Measurements from ENCODE around the gene TPBGL.
A peak's percentile ranks its signal among the peaks of the same experiment; 100 is the strongest.

TPBGL gene, protein sequence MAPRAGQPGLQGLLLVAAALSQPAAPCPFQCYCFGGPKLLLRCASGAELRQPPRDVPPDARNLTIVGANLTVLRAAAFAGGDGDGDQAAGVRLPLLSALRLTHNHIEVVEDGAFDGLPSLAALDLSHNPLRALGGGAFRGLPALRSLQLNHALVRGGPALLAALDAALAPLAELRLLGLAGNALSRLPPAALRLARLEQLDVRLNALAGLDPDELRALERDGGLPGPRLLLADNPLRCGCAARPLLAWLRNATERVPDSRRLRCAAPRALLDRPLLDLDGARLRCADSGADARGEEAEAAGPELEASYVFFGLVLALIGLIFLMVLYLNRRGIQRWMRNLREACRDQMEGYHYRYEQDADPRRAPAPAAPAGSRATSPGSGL

DNA sequence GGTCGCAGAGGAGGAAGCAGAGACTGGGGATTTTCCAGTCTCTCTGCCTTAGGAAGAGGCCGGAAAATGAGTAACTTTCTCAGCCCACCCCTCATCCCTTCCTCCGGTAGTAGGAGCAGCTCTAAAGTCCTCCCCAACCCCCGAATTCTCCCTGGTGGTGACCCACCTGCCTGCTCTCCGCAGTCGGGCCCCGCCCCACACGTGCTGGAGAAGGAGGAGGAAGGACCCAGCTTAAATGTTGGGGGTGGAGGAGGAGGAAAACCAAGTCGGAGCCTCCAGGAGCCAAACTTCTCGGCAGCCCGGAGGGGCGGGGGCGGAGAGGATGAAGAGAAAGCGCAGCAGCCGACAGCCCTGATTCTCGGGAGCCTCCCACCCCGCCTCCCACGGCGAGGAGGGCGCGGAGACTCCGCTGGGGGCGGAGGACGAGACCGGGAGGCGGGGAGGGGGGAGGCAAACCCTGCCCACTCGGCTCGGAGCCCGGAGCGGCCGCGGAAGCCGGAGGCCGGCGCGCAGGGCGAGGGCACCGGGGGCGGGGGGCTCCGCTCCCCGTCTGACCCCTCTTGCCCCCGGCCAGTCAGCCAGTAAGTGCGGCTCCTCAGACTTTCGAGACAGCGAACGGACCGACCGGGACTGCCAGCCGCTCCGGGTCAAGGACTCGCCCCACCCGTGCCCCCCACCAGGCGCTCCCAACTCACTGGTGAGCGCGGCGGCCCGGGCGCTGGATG is at the start of gene TPBGL:
TPBGL (plus strand) TSS at position 464 of the 725 bp plus-strand sequence. CDS start 276 bp downstream, outside the sequence.
- DNase-seq: peak; percentile 29

DNA sequence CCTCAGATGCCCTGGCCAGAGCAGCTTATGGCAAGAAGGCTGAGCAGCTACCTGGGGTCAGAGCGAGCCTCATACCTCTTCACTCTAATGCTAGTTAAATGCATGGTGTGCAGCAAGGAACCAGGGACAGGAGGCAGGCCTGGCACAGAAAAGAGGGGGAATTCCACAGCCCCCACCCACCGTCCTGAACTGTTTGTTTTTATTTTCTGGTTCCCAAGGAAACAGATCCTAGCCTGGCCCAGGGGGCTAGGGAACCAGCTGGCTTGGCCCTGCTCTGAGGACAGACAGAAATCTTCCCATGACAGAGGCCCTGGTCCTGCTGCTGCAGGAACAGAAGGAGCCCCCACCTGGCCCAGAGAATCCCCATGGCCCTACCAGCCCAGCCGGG is 49.2 kb upstream of the TPBGL start:
- DNase-seq: no peak

DNA sequence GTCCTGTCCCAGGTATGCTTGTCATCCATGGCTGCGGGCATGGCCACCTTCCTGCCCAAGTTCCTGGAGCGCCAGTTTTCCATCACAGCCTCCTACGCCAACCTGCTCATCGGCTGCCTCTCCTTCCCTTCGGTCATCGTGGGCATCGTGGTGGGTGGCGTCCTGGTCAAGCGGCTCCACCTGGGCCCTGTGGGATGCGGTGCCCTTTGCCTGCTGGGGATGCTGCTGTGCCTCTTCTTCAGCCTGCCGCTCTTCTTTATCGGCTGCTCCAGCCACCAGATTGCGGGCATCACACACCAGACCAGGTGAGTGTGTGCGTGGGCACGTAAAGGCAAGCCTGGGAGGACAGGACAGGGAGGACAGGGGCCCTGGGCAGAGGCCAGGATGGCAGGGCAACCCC is 47.3 kb upstream of the TPBGL start:
- DNase-seq: no peak

DNA sequence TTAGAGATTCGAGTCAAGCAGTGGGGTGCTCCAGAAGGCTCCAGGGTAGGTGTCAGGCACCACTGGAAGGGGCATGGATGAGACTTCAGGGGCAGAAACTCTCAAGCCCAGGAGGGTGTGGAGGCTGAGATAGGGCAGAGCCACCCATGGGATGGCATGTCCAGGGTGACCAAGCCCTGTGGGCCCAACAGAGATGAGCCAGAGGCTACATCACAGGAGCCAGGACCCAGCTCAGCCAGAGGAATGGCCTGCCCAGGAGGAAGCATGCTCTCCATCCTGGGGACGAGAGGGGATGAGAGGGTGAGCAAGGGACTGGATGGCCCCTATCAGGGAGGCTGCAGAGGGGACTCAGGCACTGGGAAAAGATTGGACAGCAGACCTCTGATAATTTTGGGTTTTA is 46.9 kb upstream of the TPBGL start:
- DNase-seq: no peak

DNA sequence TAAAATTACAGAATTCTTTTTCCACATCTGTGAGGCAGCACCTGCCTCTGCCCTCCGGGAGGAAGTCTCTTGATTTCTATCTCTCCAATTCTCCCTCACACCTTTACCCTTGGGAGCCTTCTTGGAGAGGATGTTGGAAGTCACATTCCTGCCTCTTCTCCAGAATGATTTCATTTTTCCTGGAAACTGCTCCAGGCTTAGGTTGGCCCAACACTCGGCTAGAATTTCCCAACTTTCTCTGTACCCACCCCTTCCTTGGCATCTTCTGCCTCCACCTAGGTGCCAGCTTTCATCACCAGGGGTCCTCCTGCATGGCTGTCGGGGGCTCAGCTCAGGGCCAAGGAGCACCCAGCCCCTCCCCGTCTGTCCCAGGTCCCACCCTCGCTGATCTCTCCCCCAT is 46.4 kb upstream of the TPBGL start:
- no peak for DNase-seq

DNA sequence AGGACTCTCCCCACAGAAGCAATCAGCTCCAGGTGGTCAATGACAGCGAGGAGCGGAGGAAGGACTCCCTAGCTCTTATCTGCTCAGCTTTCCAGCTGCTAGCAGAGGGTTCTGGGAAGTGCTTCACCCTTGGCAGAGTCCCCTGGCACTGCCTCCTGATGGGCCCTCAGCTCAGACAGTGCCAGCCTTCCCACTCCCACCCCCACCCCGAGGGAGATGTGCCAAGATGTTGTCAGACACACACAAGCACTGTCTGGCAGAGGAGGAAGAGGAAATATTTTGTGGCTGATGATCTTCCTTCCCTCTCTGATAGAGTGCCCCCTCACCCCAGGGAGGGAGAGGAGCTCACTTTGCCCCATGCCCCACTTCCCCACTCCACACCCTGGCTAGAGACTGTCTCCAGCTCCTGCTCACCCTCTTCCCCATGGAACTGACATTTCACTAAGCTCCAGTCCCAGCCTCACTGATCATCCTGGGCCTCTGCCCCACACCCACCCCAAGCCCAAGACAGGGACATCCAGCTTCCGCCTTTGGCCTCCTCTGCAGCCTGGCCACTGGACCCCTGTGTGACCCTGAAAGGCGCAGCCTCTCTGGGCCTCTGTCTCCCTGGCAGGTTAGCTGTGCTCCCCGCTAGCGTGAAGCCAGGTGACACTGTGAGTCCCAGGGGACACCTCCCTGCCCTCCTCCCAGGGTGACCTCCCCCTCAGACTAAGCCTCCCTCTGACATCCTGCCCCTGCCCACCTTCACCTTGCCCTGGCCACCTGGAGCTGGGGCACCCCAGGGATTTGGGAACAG is 45.2 kb upstream of the TPBGL start:
- DNase-seq: no peak

DNA sequence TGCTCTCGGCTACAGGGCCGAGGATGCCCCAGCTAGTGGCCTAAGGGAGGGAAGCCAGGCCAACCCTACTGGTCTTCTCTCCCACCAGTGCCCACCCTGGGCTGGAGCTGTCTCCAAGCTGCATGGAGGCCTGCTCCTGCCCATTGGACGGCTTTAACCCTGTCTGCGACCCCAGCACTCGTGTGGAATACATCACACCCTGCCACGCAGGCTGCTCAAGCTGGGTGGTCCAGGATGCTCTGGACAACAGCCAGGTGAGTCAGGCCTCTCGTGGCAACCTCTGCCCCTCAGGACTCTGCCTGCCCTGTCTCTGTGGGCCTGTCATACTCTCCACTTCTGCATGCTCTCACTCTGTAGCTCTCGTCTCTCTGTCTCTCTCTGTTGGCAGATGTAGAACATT is 44.1 kb upstream of the TPBGL start:
- DNase-seq: no peak

DNA sequence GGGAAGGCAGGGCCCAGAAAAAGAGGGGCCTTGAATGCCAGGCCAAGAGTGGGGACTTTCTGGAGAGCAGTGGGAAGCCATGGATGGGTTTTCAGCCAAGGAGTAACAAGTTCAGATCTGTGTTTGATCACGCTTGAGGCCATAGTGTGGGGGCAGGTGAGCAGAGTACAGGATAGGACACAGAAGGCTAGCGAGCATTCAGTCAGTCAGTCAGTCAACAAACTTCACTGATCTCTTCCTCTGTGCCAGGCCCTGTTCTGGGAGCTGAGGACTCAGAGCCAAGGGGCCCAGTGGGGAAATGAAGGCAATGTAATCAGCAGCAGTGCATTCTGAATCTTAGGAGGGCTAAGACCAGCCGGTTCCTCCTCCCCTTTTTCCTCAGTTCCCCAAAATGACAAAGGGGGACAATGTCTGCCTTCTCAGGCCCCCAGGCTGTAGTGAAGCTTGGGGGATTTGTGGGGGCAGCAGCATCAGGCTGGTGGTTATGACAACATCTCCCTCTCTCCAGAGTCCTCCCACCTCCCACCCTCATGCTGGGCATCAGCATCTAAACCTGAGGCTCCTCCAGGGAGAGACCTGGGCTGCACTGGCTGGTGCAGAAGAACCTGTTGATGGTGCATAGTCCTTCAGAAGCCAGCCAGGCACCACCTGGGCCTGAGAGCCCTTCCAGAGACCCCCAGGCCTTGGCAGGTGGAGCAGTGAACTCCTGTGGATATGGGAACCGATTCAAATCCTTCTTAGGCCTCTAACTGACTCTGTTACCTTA is 42.9 kb upstream of the TPBGL start:
- no peak for DNase-seq

DNA sequence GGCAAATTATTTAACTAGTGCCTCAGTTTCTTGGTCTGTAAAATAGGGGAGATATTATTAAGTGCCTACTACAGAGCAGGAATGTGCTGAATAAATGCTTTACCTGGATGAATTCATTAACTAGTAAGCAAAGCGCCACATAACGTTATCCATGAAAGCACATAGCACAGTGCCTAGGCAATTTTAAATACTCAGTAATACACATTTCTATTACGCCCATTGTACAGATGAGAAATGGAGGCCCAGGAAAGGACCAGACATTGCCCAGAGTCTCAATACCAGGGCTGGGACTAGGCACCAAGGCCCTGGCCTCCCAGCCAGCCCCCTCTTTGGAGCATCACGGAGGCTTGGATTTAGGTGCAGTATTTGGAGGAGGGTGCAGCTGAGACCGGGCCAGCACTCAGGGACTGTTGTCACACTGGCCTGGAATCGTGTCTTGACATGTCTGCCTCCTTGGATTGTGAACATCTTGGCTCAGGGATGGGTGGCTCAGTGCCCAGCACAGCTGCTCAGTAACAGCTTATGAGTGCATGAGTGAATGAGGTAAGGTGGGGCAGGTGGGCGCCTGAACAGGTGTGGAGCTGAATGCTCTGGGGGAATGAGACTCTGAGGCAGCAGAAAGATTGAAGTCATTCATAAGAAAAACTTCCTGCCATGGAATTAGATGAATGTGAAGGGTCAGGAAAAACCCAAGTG is 42.1 kb upstream of the TPBGL start:
- DNase-seq: no peak

DNA sequence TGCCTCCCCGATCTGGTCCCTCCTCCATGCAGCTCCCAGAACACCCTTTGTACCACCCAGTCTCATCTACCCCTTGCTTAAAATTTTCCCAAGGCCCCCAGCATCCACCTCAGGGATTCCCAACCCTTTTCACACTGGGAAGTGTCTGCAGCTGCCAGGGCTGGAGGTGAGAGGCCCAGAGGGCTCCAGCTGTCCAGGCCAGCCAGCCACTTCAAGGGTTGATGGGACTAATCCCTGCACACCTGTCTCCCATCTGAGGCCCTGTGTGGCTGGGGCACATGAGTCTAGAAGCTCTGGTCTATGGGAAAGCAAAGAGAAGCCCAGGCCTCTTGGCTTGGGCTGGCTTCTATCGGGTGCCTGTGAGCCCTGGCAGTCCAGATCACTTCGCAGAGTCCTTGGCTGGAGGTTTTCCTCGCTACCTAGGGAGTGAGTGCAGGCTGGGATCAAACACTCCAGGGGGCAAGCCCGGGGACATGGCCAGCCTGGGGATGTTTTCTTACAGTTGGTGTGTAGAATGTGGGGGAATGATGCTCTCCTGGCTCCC is 41.1 kb upstream of the TPBGL start:
- no peak for DNase-seq

DNA sequence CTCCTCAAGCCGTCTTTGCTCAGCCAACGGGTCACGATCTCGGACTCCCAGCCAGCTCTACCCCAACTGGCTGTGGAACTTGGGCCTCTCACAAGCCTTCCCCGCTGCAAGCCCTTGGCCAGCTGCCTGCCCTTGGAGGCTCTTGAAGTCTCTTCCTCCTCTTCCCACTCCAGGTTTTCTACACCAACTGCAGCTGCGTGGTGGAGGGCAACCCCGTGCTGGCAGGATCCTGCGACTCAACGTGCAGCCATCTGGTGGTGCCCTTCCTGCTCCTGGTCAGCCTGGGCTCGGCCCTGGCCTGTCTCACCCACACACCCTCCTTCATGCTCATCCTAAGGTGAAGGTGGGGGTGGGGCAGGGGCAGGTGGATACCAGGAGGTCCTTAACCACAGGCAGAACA is 40.5 kb upstream of the TPBGL start:
- no peak for DNase-seq

DNA sequence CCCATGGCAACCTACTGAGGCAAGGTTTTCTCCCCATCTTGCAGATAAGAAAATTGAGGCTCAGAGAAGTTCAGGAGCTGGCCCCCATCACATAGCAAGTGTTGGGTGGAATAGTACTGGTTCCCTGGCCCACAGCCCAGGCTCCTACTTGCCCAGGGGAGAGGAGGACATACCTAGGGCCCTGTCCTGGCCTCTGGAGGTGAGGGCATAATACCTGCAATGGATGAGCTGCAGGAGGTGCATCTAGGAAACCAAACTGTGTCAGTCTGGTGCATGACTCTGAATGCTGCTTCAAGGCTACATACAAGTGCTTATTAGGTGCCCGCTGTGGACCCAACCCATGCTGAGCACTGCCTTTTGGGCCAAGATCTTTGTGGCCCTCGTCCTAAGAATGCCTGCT is 40.0 kb upstream of the TPBGL start:
- no peak for DNase-seq

DNA sequence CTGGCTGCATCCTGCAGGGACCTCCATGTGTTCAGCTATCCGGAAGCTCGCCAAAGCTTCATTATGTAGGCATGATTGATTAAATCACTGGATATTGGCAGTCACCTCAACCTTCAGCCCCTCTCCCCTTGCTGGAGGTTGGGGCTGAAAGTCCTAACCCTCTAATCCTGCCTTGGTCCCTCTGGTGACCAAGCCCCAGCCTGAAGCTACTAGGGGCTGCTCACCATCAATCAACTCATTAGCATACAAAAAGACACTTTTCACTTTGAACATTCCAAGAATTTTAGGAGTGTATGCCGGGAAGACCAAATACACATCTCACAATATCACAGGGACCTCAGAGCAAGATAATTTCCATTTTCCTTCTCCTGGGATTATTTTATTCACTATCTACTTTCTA is 38.8 kb upstream of the TPBGL start:
- no peak for DNase-seq

DNA sequence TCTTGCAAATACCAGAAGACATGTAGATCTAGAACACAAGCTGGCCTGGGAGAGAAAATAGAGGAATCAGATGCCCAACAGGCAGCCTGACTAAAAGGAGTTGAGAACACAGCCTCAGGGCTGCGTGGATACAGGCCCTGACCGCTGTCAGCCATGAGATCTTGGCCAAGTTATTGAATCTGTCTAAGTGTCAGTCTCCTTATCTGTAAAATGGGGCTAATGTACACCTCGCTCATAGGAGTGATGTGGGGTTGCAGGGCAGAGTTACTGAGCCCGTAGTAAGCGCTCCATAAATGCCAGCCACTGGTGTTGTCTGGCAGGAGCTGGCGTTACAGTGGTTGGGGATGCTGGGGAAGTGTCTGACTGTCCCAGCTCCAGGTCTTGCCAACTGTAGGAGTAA is 38.4 kb upstream of the TPBGL start:
- DNase-seq: no peak

DNA sequence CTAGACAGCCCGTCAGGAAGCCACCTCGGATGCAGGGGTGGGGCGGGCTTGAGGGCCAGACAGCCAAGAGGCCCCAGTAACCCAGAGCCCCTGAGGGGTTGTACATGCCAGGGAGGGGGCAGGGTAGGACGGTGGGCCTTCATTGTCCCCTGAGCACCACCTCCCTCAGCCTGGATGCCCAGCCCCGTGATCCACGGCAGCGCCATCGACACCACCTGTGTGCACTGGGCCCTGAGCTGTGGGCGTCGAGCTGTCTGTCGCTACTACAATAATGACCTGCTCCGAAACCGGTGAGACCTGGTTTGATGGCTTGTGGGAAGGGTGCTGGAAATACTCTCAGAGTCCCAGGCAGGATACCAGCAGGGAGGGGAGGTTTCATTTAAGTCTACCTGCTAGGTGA is 37.4 kb upstream of the TPBGL start:
- no peak for DNase-seq

DNA sequence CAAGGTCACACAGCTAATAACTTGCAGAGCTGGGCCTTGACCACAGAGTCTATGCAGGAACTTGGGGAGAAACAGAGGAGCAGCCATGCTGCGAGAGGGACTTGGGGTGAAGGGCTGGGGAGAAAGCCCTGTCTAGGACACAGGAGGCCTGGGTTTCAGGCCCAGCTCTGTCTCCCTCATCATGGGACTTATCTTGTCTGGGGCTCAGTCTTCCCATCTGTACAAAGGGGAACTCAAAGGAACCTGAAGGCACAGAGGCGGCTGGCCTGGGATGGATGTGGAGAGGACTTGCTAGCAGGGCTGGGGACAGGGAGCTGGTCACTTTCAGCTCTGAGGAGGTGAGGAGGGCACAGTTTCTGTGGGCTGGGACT is 36.9 kb upstream of the TPBGL start:
- no peak for DNase-seq

DNA sequence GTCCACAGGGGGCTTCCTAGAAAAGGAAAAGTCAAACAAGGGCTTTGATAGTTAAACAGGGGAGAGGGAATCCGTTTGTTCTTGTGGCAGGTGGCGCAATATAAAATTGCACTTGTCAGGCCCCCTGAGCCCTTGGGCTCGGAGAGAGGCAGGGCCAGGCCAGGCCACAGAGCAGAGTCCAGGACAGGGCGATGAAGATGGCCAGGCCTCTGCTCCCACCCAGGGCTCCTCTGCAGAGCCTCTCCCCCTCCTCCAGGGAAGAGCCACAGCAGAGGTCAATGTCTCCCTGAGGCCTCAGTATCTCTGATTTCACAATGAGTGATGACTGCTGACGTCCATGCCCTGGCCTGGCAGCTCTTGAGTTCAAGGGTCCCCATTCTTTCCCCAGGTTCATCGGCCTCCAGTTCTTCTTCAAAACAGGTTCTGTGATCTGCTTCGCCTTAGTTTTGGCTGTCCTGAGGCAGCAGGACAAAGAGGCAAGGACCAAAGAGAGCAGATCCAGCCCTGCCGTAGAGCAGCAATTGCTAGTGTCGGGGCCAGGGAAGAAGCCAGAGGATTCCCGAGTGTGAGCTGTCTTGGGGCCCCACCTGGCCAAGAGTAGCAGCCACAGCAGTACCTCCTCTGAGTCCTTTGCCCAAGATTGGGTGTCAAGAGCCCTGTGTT is 36.4 kb upstream of the TPBGL start:
- peak; percentile 17 for DNase-seq

DNA sequence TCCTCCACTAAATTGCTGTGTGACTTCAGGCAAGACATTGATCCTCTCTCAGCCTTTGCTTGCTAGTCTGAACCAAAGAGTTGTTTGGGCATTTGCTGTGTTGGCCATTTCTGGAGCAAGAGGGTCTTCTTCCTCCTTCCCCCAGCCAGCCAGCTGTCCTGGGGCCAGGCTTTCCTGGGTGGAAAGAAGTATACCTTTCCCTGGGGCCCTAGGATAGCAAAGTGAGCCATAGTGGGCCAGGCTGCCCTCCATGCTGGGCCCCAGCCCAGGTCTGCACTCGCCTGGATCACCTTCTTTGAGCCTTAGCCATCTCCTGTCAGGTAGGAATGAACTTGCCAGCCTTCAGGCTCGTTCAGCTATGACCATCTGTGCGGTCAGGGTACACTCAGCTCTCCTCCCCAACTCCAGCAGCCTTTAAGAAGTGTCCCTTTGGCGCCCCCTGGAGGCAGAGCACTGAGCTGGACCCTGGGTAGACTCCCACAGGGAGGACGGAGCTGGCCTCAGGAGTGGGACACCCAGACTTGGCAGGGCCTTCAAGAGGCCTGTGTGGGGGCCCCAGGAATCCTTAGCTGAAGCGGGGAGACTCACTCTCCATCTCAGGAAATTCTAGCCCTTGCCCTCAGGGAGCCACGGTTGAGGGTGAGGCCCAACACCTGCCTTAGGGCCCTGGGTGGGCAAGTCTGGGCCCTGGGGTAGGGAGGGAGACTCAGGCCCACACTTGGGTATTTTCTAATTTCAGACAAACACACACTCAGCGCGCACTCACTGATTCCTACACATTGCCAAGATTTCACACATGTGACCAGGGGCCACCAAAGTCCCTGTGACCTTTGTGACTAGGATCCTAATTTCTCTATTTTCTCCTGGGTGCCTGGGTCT is 35.6 kb upstream of the TPBGL start:
- peak; percentile 90 for DNase-seq

DNA sequence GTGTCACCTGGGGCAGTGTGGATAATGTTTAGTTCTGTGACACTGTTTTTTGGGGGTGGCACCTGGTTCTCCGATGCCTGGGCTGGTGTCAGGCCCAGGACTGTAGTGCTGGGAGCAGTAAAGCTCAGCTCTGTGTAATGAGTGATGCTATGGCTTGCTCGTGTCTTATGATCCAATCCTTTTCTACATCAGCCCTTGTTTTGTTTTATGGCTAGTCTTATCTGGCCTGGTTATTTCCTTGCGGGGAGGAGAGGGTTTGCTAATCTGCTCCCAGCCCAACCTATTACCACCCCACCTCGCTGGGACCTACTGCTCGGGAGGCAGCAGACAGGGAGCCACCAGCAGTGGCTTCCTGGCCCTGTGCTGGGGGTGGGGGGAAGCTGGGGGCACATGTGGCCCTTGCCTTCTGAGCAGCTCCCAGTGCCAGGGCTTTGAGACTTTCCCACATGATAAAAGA is 35.0 kb upstream of the TPBGL start:
- no peak for DNase-seq

DNA sequence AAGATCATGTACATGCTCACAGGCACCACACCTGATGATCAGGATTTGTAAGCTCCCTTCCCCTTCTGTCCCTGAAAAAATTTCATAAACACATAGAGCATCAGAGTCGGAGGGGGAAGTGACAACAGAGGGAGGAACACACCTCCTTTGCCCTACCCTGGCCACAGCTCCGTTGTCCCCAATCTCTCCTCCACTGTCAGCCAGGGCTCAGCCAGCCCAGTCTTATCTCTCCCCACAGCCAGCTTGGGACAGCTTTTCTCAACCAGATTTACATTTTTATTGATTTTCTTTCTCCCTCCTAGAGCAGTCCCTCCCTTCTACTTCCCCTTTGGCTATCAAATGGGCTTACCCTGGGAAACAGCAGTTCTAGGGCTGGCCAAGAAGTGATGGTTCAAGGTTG is 32.1 kb upstream of the TPBGL start:
- no peak for DNase-seq

Data from activated CD4-positive, CD25-positive, alpha-beta regulatory T cell treated with anti-CD3 and anti-CD28 coated beads, Interleukin-2, amount 50 U/mL, for 72 hours (primary cell).